H7 (cell line): ENCODE data around the gene PPCS. TPM values are rescaled to one million over a fixed set of nuclear protein-coding genes. Genes with fewer than 3 reads are reported as not detected.

ENCODE experiments used
- DNase-seq: peaks from one replicate; pipeline ENCODE4 v3.0.0; 2012
- H3K27me3 ChIP-seq: 2 replicates; pipeline ENCODE4 v1.6.0; 2011; ENCODE audit warnings: mild to moderate bottlenecking, low read length; ENCODE audit not compliant: control insufficient read depth, insufficient read depth
- H3K36me3 ChIP-seq: replicated peaks from 2 replicates; pipeline ENCODE4 v1.5.1; 2011; ENCODE audit warnings: low read length; ENCODE audit not compliant: control insufficient read depth, insufficient read depth
- H3K4me3 ChIP-seq: 2 replicates; pipeline ENCODE4 v1.5.1; 2011; ENCODE audit warnings: low read depth, mild to moderate bottlenecking, control low read depth, low read length, moderate library complexity; ENCODE audit not compliant: insufficient read depth
- total RNA-seq: library from RNA; depleted of rRNA; stranded (reverse); fragments of >200 nt; shearing (Covaris generic); gene quantifications from 2 replicates; pipeline ENCODE4 v1.2.3, GENCODE V29; 2014; rRNA removed

Gene PPCS
- total RNA-seq, result 67.6 and 83.1 TPM in 2 replicates

GRCh38 chr1:42456010-42456753 lies at the start of gene PPCS, which contains the start of gene ZMYND12:
TSS of gene PPCS (plus strand) at chr1:42456543. CDS start at chr1:42456566, 23 bp downstream.
TSS of gene ZMYND12 (minus strand) at chr1:42456022. CDS start at chr1:42455997, 25 bp downstream.
- DNase-seq, result peak; percentile 92
- Histone ChIP-seq H3K36me3 (peaks cover 1% of the 10 kb centered on the region), H3K4me3 (peak within 1 kb of the TSS; percentile 94), H3K27me3 (no peaks in the 10 kb centered on the region)

DNA sequence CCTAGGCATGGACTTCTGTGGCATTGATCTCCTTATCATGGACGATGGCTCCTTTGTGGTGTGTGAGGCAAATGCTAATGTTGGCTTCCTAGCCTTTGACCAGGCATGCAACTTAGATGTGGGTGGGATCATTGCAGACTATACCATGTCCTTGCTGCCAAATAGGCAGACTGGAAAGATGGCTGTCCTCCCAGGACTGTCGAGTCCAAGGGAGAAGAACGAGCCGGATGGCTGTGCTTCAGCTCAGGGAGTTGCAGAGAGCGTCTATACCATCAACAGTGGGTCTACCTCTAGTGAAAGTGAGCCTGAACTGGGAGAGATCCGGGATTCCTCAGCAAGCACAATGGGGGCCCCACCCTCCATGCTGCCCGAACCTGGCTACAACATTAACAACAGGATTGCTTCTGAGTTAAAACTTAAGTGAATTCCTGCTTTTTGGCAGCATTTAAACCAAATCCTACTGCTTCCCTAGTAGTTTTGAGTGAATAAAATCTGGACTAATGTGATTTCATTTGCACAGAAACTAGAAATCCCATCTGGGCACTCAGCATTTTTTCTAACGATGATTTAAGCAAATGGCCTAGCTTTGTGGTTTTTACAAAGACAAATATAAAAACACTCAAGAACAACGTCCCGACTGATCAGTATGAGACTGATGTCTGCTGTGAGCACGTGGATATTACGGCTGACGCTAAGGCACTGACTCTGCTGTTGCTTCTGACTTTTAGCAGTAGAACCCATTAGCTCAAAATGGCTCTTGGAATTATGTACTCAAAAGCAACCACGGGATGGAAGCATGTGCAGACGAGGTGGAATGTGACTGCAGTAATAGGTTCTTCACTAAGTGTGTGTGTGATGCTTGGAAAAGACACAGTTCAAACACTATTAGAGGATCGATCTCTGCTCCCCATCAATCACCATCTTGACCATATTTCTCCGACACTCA lies 41.5 kb upstream of the PPCS start:
- H3K4me3 ChIP-seq, result no peak overlapping the region
- H3K36me3 ChIP-seq, result no peaks in the 10 kb centered on the region
- no peak for DNase-seq
- H3K27me3 ChIP-seq, result no peaks in the 10 kb centered on the region

GRCh38 chr1:42417166-42417565 lies 39.2 kb upstream of the PPCS start:
- no peaks in the 10 kb centered on the region for H3K36me3 ChIP-seq
- H3K27me3 ChIP-seq, result no peaks in the 10 kb centered on the region
- no peak overlapping the region for H3K4me3 ChIP-seq
- DNase-seq, result no peak

GRCh38 chr1:42418516-42418915 lies 37.8 kb upstream of the PPCS start:
- Histone ChIP-seq H3K4me3 (no peak overlapping the region), H3K36me3 (no peaks in the 10 kb centered on the region), H3K27me3 (no peaks in the 10 kb centered on the region)
- DNase-seq, result peak; percentile 30

- no peak overlapping the region for H3K4me3 ChIP-seq
- H3K27me3 ChIP-seq, result no peaks in the 10 kb centered on the region
- DNase-seq, result no peak
- H3K36me3 ChIP-seq, result no peaks in the 10 kb centered on the region
These were observed 37.1 kb upstream of the PPCS start for GRCh38 chr1:42419126-42419821.

GRCh38 chr1:42420121-42420520 lies 36.2 kb upstream of the PPCS start:
- no peaks in the 10 kb centered on the region for H3K36me3 ChIP-seq
- no peak for DNase-seq
- no peak overlapping the region for H3K4me3 ChIP-seq
- H3K27me3 ChIP-seq, result no peaks in the 10 kb centered on the region

GRCh38 chr1:42420911-42421585 lies 35.3 kb upstream of the PPCS start:
- H3K36me3 ChIP-seq, result no peaks in the 10 kb centered on the region
- DNase-seq, result no peak
- no peak overlapping the region for H3K4me3 ChIP-seq
- no peaks in the 10 kb centered on the region for H3K27me3 ChIP-seq

GRCh38 chr1:42422737-42423136 lies 33.6 kb upstream of the PPCS start:
- Histone ChIP-seq H3K4me3 (no peak overlapping the region), H3K27me3 (no peaks in the 10 kb centered on the region), H3K36me3 (no peaks in the 10 kb centered on the region)
- no peak for DNase-seq

DNA sequence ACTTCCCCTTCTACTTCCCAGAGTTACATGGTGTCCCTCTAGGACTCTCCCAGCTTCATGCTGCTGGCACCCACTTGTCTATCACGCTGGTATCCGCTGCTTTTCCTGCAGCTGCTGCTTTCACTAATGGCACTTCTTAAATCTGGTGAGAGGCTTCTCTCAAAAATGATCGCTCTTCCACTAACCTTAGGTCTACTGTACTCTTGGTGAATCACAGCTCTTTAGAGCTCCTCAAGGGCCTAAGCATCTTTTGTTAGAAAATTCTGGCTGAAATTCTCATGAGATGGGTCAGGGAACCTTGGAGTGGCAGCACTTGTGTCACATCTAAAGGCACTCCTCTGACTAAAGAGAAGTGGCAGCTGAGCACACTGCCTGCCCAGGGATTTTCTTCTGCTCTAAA lies 32.7 kb upstream of the PPCS start:
- no peak overlapping the region for H3K4me3 ChIP-seq
- no peak for DNase-seq
- H3K36me3 ChIP-seq, result no peaks in the 10 kb centered on the region
- H3K27me3 ChIP-seq, result no peaks in the 10 kb centered on the region

GRCh38 chr1:42424201-42424600 lies 32.1 kb upstream of the PPCS start:
- H3K27me3 ChIP-seq, result no peaks in the 10 kb centered on the region
- H3K36me3 ChIP-seq, result no peaks in the 10 kb centered on the region
- DNase-seq, result no peak
- no peak overlapping the region for H3K4me3 ChIP-seq

DNA sequence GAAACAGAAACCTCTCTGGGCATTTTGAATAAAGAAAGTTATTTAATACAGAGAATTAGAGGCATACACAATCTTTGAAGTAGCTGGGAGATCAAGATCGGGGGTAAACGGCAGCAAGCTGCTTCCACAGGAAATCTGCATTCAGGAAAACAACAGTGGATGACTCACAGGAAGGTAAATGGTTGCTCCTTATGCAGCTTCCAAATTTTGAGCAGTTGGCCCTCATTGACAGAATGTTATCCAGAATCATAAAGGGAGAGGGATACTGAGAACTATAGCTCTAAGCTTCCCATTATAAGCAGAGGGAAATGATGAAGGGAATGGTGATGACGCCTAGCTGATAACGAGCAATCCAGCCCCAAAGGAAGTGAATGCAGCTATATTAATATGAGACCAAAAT lies 29.1 kb upstream of the PPCS start:
- Histone ChIP-seq H3K36me3 (no peaks in the 10 kb centered on the region), H3K27me3 (no peaks in the 10 kb centered on the region), H3K4me3 (no peak overlapping the region)
- no peak for DNase-seq

GRCh38 chr1:42429603-42430002 lies 26.7 kb upstream of the PPCS start:
- Histone ChIP-seq H3K27me3 (no peaks in the 10 kb centered on the region; the same call in 1 of the 2 replicates), H3K36me3 (no peaks in the 10 kb centered on the region), H3K4me3 (no peak overlapping the region)
- no peak for DNase-seq

DNA sequence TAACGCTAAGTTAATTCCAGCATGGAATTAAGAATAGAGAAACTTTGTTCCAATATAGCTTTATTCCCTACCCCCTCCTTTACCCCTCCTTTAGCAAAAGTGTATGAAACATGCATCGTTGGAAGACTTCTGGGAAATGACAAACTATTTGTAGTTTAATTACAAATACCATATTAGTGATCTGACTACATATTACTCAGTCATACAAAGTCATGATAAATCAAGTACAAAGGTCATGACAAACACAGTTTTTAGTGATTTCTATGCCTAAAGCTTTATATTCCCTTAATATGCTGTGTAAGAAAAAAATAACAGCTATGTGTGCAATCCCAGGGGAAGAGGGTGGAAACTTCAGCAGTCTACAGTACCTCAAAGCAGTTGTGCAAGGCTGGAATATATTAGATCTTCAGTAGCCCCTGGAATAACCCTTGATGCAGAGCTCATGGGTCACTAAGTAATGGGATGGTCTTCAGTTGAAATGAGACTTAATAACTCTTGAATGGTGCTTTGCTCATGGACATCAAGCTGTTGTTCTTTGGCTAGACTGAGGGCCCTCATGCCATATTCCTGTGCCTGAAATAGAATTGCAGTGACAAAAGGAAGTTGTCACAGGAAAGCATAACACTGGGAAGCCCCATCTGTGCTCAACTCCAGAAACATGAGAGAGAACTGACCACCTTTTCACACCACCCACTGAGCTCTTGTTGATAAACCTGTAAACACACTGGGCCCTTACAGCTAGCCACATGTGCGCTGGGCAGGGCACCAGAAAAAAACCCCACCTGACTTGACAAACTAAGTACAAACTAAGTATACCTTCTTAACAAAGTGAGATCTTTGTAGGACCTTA lies 25.8 kb upstream of the PPCS start:
- no peak for DNase-seq
- H3K27me3 ChIP-seq, result no peaks in the 10 kb centered on the region; the same call in 1 of the 2 replicates
- no peaks in the 10 kb centered on the region for H3K36me3 ChIP-seq
- H3K4me3 ChIP-seq, result no peak overlapping the region
